NCI-H748 (cell line): ENCODE results near the gene RHOG.
"Not testable (repeated sequence)": the region's sequence is repeated elsewhere in the genome, so short reads cannot be mapped to it uniquely, and the experiment has no call there.

Experiments
- DNase-seq: peaks from one replicate; lab custom pipeline; 2025; ENCODE audit not compliant: unreplicated experiment; lab: John Stamatoyannopoulos, UW

Gene RHOG

GRCh38 chr11:3810951-3811350 lies 29.8 kb downstream of the RHOG start:
- no peak for DNase-seq

GRCh38 chr11:3810446-3810845 lies 30.3 kb downstream of the RHOG start:
- DNase-seq, result no peak

GRCh38 chr11:3809624-3809928 lies 31.2 kb downstream of the RHOG start:
- no peak for DNase-seq

GRCh38 chr11:3808861-3809623 lies 31.7 kb downstream of the RHOG start:
- peak; percentile 71 for DNase-seq

- DNase-seq, result peak; percentile 82
Observed at GRCh38 chr11:3807909-3808860, 32.6 kb downstream of the RHOG start, which contains the start of gene PGAP2. Gene PGAP2 (plus strand): TSS chr11:3808560. CDS start chr11:3811260, 2,700 bp downstream.

GRCh38 chr11:3803726-3804495 lies 36.8 kb downstream of the RHOG start:
- no peak for DNase-seq

GRCh38 chr11:3802011-3802790 lies 38.6 kb downstream of the RHOG start:
- DNase-seq, result no peak

GRCh38 chr11:3799873-3800272 lies 40.9 kb downstream of the RHOG start:
- DNase-seq, result no peak

GRCh38 chr11:3799143-3799542 lies 41.6 kb downstream of the RHOG start:
- DNase-seq, result no peak

GRCh38 chr11:3797329-3798090 lies 43.2 kb downstream of the RHOG start, which contains the start of gene NUP98:
Gene NUP98 (minus strand): TSS chr11:3797554. CDS start chr11:3782117, 15,437 bp downstream.
- peak; percentile 99 for DNase-seq

GRCh38 chr11:3796801-3797328 lies 43.9 kb downstream of the RHOG start:
- DNase-seq, result peak; percentile 84

- peak; percentile 18 for DNase-seq
Observed at GRCh38 chr11:3796346-3796745, 44.4 kb downstream of the RHOG start.

- no peak for DNase-seq
Observed at GRCh38 chr11:3796002-3796311, 44.8 kb downstream of the RHOG start.

- DNase-seq, result no peak
Observed at GRCh38 chr11:3795131-3796001, 45.4 kb downstream of the RHOG start.

- DNase-seq, result not testable (repeated sequence)
Observed at GRCh38 chr11:3794387-3794786, 46.4 kb downstream of the RHOG start.

- no peak for DNase-seq
Observed at GRCh38 chr11:3786781-3787428, 53.9 kb downstream of the RHOG start.

GRCh38 chr11:3783611-3784010 lies 57.1 kb downstream of the RHOG start:
- DNase-seq, result no peak

GRCh38 chr11:3782963-3783362 lies 57.8 kb downstream of the RHOG start:
- no peak for DNase-seq
